Right ventricle myocardium superior (tissue), 1 donor: Measurements from ENCODE around the gene PITRM1. TPM values are rescaled to one million over a fixed set of nuclear protein-coding genes. Genes with fewer than 3 reads are reported as not detected.
"Not testable (repeated sequence)": the region's sequence is repeated elsewhere in the genome, so short reads cannot be mapped to it uniquely, and the experiment has no call there.

ENCODE experiments used
- ATAC-seq: fragments of 200-7000 bp; cut with Tn5 transposase; one replicate; pipeline ENCODE4 v1.9.1; 2020; ENCODE audit warnings: mild to moderate bottlenecking; ENCODE audit not compliant: poor library complexity
- DNase-seq: peaks from one replicate; pipeline ENCODE4 v3.0.0-alpha.2; 2020
- intact Hi-C: fragments of 100-400 bp; cut with DNase I; formaldehyde crosslinking; loops from one replicate; pipeline ENCODE4 v1.11.2; 2022
- total RNA-seq: library from RNA; stranded (reverse); fragmentation: NEBNext Ultra II Directional; extraction: Animal tissue kit (Norgen Biotek cat#: 25700); gene quantifications from one replicate; pipeline ENCODE4 v1.2.1, GENCODE V29; 2021
- donor health status: DM: no; HTN: yes; CAD: no; lungs with severe emphysema.

The PITRM1 gene
- total RNA-seq, 1 donor from 2014 or later, result 84.4 TPM

DNA sequence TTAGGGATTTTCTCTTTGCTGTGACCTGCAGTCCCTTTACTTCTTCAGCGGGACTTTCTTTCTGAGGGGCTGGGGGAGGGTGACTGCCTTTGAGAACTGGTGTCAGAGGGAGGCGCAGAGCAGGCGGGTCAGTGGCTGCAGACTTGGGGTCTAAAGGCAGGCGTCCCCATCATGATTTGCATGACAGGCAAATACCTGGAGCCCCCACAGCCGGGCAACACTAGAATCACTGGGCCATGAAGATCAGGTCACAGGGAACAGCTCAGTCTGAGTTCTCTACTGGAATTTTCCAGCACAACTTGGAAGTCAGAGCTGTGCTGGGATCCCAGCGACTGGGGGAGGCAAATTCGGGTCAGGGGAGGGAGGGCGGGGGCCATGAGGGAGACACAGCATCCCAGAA is 29.2 kb upstream of the PITRM1 start:
- intact Hi-C loops, result no loop called here
- no peak for ATAC-seq
- no peak for DNase-seq

DNA sequence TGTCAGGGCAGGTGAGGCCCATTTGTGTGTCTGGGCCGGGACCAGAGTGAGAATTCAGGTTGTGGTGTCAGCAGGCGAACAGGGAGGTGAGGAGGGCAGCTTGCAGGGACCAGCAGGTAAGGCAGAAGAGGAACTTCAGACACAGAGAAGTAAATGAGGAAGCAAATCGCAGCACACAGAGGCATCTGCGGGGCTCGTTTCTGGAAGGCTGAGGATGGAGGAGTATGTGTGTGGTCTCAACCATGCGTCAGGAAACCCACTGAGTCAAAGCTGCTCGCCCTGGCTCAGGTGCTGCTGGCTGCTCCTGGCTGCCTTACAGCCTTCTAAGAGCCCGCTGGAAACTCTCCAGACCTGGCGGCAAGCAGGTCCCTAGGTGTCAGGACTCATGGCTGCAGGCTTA is 26.9 kb upstream of the PITRM1 start:
- intact Hi-C loops, result loop anchor here (5.0 kb wide), 1 partner anchor 1568 kb away; no protein-coding TSS in a partner anchor
- no peak for DNase-seq

DNA sequence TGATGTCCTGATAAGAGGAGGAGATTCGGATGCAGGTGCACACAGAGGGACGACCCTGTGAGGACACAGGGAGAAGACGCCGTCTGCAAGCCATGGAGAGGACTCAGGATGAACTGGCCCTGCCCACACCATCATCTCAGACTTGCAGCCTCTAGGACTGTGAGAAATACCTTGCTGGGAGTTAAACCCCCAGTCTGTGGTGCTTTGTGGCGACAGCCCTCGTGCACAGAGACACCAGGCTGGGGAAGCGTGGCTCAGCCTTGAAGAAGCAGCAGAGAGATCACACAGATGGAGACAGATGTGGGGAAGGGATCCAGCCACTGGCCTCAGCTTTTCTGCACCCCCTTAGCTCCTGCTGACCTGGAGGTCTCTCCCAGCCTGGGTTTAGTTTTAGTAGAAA is 26.3 kb upstream of the PITRM1 start:
- intact Hi-C loops, result loop anchor here (5.0 kb wide), 1 partner anchor 1568 kb away; no protein-coding TSS in a partner anchor
- DNase-seq (no peak), ATAC-seq (no peak)

More for the DNA sequence above, 26.9 kb upstream of the PITRM1 start:
- no peak for ATAC-seq

DNA sequence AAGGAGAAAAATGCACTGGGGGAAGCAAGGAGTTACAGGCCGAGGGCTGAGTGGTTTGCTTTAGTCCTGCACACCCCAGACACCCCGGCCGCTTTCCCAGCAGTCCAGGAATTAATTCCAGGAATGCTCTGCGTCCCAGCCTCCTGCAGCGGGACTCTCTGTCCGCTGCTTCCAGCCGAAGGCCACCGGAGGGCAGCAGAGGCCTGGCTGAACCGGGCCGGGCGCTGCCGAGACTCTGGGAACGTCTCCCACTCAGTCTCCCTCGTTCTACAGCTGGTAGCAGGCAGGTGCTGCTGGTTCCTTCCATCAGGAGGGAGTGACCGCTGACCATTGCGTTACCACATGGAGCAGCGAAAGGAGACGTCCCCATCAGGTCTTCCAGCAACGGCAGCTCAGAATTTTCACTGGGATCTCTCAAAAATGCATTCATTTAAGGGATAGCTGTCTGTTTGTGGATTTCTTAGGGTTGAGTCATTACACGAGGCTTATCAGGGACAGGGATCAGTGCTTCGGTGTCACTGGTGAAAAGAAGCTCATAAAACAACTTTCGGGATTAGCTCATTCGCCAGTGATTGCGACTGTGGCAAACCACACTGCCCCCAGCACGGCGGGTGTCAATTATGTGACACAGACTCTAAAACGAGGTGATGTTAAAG is 24.9 kb upstream of the PITRM1 start:
- peak; percentile 97 for ATAC-seq
- intact Hi-C loops, result loop anchor here (5.0 kb wide), 1 partner anchor 1570 kb away; no protein-coding TSS in a partner anchor

DNA sequence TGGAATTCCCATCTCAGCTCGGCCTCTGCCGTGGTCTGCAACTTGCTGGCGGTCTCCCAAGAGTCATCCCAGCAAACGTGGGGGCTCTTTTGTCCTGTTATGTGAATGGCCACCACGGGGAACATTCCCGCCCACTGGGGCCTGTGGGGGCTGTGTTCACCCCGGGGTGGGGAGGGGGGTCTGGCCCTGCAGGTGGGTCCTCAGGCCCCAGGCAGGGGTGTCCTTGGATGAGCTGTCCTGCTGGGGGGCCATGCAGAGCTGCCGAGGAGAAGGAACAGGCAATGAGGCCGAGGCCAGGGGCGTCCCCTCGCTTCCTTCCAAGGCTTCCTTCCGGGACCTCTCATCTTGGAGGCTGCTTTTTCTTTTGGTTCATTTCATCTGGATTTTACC is 24.4 kb upstream of the PITRM1 start:
- DNase-seq (no peak), ATAC-seq (peak; percentile 24)
- intact Hi-C loops, result loop anchor here (5.0 kb wide), 1 partner anchor 1570 kb away; no protein-coding TSS in a partner anchor

More for the DNA sequence above, 24.9 kb upstream of the PITRM1 start:
- DNase-seq, result peak; percentile 86

DNA sequence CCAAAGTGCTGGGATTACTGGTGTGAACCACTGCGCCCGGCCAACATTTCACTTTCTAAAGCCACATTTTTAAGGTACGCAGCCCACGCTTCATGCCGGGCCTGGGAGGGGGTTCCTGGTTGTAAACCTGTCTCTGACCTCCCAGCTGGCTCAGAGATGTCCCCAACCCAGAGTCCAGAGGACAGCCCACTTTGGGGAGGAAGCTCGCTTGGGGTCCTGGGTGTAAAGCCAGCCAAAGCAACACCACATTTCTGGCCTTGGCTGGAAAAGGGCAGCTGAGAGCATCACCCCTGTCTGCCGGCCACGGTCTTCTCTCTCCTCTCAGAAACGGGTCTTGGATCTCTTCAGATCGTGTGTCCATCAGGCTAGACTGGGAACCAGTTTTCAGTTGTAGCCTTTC is 23.9 kb upstream of the PITRM1 start:
- DNase-seq (no peak), ATAC-seq (no peak)
- intact Hi-C loops, result loop anchor here (5.0 kb wide), 1 partner anchor 1571 kb away; no protein-coding TSS in a partner anchor

DNA sequence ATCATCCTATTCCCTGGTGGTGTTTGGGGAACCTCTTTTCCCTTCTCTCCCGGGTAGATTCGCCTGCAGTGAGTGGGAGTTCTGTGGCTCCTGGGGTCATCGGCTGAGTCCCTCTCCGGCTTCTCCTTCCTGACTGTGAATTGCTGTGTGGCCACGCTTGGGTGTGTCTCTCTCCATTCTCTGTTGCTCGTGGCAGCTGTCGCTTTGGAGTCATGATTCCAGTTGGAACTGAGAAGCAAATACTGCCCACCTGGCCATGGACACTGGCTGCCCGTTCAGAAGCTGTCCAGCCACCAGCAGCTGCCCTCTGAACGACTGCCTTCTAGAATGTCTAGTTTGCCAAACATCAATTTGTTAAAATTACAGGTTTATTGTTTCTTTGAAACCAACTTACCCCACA is 23.1 kb upstream of the PITRM1 start:
- DNase-seq, result no peak
- intact Hi-C loops, result loop anchor here (5.0 kb wide), 1 partner anchor 1572 kb away; no protein-coding TSS in a partner anchor
- ATAC-seq, result no peak

DNA sequence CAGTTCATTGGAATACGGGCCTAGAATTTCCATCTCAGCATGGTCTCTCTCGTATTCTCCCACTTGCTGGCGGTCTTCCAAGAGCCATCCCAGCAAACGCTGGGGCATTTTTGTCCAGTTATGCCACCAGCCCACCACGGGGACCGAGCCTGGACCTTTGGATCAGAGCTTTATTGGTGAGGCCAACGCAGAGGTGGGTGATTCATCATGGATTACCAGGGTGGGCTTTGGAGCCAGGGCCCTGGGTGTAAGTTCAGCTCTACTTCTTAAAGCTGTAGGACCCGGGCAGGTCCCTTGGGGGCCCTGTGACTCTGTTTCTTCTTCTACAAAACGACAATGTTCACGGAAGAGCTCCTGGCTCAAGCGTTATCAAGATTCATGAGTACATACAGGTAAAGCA is 22.7 kb upstream of the PITRM1 start:
- intact Hi-C loops, result loop anchor here (5.0 kb wide), 1 partner anchor 1572 kb away; no protein-coding TSS in a partner anchor

DNA sequence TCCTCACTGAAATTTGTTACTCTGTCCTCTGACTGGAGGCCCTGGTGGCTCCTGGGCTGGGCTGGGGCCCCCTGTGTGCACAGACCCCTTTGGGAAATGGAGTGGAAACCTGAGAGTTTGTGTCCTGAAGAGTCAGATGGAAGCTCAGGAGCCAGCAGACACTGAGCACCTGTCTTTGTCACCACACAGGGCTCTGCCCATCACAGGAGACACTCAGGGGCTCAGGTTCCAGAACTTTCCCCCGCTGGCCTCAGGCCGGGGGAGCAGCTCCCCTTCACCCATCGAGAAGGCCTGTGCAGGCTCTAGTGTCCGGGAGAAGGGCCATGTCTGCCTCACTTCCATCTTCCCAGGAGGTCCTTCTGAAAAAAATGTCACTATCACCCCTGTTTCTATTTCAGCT is 22.3 kb upstream of the PITRM1 start:
- no peak for DNase-seq
- no peak for ATAC-seq
- intact Hi-C loops, result loop anchor here (5.0 kb wide), 1 partner anchor 1572 kb away; no protein-coding TSS in a partner anchor

More for the DNA sequence above, 22.7 kb upstream of the PITRM1 start:
- DNase-seq (no peak), ATAC-seq (no peak)

DNA sequence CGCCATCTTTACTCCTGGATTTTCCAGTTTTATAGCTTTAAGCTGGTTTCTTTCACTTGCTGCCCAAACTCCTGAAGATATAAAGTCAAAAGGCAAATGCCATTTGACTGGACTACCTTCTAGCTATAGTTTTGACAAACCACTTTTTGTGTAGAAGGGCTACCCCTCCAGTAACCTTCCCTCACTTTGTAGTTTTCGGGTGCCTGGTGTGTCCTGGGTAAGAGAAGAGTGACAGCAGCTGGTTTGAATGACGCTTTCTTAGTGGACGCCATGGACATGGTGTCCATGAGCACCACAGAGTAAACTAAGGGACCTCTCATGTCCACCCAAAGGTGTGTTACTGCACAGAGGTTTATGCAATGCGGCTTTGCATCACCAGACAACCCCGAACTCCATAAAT is 21.2 kb upstream of the PITRM1 start:
- DNase-seq (no peak), ATAC-seq (no peak)
- intact Hi-C loops, result no loop called here

DNA sequence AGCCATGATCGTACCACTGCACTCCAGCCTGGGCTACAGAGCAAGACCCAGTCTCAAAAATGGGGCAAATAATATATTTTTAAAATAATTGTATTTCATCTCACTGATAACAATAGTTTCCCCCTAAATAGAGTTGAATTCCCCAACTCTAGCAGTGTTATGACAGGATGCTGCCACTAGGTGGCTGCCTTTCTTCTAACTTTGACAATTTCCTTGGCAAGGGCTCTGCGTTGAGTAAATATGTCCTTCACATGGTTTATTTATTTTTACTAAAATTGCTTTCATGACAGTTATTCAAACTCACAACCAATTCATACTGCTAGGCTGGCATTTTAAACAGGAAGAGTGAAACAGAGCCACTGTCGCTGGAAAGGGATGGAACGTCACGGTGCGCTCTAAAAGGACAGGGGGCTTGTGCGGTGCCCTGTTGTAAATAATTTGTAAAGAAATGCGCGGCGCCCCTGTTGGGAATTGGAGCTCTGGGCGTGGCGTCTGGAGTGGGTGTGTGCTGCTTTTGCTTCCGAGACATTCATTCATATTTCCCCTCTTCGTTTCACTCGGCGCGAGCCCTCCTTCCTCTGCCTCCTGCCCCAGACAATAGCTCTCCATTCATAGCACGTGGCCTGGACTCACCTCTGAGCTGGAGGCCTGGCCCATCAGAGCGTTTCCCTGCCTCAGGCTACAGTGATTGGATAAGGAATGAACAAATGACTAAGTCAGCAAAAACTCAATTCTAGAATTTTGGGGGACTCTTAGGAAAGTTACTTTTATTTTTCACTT is 20.5 kb upstream of the PITRM1 start:
- intact Hi-C loops, result no loop called here
- DNase-seq, result no peak

DNA sequence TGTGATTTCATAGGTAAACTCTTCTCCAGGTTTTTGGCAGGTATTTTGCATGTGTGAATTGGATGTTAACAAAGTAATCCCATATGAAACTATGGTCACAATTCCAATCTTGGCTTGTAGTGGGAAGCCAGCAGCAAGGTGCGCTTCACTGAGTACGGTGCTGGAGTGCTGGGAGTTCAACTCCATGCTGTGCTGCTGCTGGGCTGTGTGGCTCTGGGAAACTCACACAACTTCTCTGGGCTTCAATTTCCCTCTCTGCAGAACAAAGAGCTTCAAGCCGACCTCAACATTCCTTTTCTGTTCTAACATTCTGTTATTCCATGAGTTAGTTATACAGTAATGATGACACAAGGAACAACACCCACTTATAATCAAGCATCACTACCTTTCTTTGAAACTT is 18.2 kb upstream of the PITRM1 start:
- ATAC-seq, result no peak
- no peak for DNase-seq
- intact Hi-C loops, result no loop called here

More for the DNA sequence above, 20.5 kb upstream of the PITRM1 start:
- peak; percentile 44 for ATAC-seq

DNA sequence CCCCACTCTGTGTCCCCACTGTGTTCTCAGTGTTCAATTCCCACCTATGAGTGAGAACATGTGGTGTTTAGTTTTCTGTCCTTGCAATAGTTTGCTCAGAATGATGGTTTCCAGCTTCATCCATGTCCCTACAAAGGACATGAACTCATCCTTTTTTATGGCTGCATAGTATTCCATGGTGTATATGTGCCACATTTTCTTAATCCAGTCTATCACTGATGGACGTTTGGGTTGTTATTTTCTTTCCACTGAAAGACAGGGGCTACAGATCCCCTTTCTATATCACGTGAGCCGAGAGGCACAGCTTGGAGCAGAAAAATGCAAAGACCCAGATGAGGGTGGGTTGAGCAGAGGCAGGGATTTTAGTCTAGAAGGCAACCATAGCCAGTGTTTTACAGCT is 14.6 kb upstream of the PITRM1 start:
- ATAC-seq, DNase-seq, intact Hi-C loops: not testable (repeated sequence)

DNA sequence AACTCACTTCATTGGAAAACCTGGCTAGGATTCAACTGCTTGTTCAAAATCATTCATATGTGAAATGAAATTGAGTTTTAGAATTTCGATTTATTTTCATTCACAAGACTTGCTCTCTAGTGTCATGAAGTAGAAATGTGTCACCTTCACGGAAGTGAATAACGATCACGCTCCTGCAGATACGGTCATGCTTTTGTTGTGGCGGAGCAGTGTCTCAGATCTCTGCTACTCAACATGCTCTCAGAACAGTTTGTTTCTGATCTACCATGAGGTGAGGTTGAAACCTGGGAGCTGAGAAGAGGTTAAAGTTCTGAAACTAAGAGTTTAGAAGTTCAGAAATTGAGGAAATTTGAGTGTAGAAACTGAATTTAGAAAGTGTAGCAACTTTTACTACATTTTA is 13.8 kb upstream of the PITRM1 start:
- DNase-seq, result no peak
- no peak for ATAC-seq
- intact Hi-C loops, result no loop called here

DNA sequence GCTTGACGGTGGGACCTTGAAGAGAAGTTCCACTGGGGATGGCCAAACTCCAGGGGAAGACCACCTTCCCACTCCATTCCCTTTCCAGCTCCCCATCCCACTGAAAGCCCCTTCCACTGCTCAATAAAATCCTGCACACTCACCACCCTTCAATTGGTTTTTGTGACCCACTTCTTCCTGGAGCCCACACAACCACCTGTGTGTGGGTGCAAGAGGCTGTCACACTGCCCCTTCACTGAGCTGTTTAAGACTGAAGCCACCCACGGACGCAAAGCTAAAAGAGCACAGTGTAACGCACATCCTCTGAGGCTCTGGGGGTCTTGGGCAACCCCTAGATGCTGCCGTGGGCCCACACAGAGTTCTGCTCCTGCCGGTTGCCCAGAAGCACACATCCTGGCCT is 12.8 kb upstream of the PITRM1 start:
- no peak for ATAC-seq
- DNase-seq, result no peak
- intact Hi-C loops, result no loop called here

DNA sequence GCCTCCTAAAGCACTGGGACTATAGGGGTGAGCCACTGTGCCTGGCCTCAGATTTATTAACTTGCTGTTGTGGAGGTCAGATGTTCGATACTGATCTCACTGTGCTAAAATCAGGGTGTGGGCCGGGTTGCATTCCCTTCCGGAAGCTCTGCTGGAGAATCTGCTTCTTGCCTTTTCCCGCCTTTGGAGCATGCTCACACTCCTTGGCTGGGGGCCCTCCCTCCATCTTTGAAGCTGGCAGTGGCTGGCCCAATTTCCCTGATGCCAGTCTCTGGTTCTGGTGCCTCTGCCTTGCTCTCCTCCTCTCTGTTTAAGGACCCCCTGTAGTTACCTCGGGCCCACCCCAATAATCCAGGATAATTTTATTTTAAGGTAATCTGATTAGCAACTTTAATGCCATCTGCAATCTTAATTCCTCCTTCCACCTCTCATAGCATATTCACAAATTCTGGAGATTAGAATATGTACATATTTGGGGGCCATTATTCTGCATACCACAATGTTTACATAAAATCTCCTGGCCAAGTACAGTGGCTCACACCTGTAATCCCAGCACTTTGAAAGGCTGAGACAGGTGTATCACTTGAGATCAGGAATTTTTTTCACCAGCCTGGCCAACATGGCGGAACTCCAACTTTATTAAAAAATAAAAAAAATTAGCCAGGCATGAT is 7.9 kb upstream of the PITRM1 start:
- ATAC-seq (no peak), DNase-seq (no peak)
- intact Hi-C loops, result no loop called here

DNA sequence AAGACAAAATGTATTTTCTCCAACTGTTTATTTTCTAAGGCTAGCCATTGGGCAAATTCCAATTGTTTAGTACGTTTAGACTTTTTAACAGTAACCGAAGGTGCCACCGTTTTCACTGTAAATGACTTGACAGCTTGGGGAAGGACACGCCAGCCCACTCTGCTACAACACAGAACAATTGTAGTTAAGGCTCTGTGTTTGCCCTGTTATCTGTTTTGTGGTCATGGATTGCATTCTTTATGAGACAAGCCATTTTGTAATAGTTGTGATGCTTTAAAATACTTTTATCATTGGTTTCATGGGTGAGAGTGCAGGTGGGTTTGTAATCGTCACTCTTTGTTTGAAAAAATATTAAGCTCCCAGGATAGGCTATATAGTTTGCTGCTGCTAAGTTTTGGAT is 6.6 kb upstream of the PITRM1 start:
- intact Hi-C loops, result no loop called here
- ATAC-seq (no peak), DNase-seq (no peak)

DNA sequence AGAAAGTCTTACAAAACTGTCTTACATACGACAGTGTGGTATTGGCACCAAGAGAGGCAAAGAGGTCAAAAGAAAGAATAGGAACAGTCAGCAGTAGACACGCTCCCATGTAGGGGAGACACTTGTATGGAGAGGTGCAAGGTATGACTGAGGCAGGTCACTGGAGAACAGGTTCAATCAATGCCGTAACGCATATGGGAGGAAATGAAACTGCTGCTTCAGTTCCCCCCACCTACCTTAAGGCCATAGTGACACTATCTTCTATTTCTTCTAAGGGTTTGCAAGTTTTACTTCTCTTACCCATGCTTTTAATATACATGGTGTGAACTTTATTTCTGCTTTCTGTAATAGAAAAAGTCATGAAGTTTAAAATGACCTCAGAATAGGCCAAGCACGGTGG is 5.5 kb upstream of the PITRM1 start:
- ATAC-seq (no peak), DNase-seq (no peak)
- intact Hi-C loops, result no loop called here

DNA sequence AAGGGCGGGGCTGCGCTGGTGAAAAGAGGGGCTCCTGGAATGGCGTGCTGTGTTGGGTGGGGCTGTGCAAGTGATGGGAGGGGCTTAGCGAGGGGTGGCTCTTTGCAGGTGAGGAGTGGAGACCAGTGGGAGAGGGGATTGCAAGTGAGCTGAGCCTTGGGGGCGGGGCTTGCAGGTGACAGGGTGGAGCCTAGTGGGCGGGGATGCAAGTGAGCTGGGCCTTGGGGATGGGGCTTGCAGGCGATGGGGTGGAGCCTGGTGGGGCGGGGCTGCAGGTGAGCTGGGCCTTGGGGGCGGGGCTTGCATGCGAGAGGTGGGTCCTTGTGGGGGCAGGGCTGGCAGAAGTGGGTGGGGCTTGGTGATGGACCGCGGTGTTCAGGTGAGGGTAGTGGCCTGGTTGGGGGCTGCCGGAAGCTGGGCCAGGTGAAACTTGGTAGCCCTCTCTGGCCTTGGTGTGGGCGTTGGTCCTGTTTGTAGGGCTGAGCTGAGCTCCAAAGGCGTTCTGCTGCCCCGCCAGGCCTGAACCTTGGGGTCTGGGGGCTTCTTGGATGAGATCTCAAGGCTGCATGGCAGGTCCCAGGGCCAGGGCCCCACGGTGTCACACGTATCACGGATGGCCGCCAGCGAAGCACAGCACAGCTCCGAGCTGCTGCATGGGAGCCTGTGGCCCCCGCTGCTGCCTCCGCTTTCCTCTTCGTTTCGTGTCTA is 743 bp upstream of the PITRM1 start:
- no peak for DNase-seq
- intact Hi-C loops, result no loop called here
- no peak for ATAC-seq
